ENCODE results near the gene GABPB1. TPM values are rescaled to one million over a fixed set of nuclear protein-coding genes. Genes with fewer than 3 reads are reported as not detected.

GABPB1 gene
- total RNA-seq, 8 experiments from 2014 or later: 17.4 to 33.4 (median 21.0) TPM

GRCh38 chr15:50295966-50296365 lies 59.0 kb downstream of the GABPB1 start:
- in situ Hi-C loops (cut with MboI; ENCODE audit: low pct_unique_long_range_greater_than_20kb in 2 of 9, low sequenced_read_pairs in 9 of 9, unreplicated experiment in 9 of 9): no loop called here
- 60 to 100% (median 100%) methylated on average over 1 of the region's 1 CpG; no CpG with 5 or more reads in 3 of the 10 experiments for WGBS, 10 experiments
- H3K4me1 ChIP-seq (replicated peaks in 1 of 2): no peaks in the 10 kb centered on the region
- H3K27ac ChIP-seq: no peak overlapping the region
- ATAC-seq (replicated peaks in 6 of 8): no peak
- H3K4me3 ChIP-seq: no peak overlapping the region

- 83 to 100% (median 100%) methylated on average over 1 to 2 of the region's 2 CpGs; no CpG with 5 or more reads in 2 of the 10 experiments for WGBS, 10 experiments
- in situ Hi-C loops (cut with MboI; ENCODE audit: low pct_unique_long_range_greater_than_20kb in 2 of 9, low sequenced_read_pairs in 9 of 9, unreplicated experiment in 9 of 9): no loop called here
- H3K4me1 ChIP-seq (replicated peaks in 1 of 2): no peaks in the 10 kb centered on the region
- no peak overlapping the region for H3K27ac ChIP-seq
- H3K4me3 ChIP-seq: no peak overlapping the region
- no peak for ATAC-seq (replicated peaks in 6 of 8)
These were observed 65.2 kb downstream of the GABPB1 start for GRCh38 chr15:50289749-50290148.

- WGBS, 10 experiments: 81 to 100% (median 91%) methylated on average over 1 to 6 of the region's 6 CpGs
These were observed 67.5 kb downstream of the GABPB1 start for GRCh38 chr15:50287324-50288116.

GRCh38 chr15:50281427-50281826 lies 73.6 kb downstream of the GABPB1 start:
- Histone ChIP-seq H3K4me3 (no peak overlapping the region), H3K27ac (no peak overlapping the region), H3K4me1 (replicated peaks in 1 of 2) (no peaks in the 10 kb centered on the region)
- WGBS, 10 experiments: 79 to 92% methylated on average over 2 to 4 of the region's 5 CpGs; no CpG with 5 or more reads in 8 of the 10 experiments
- ATAC-seq (replicated peaks in 6 of 8): no peak
- in situ Hi-C loops (cut with MboI; ENCODE audit: low pct_unique_long_range_greater_than_20kb in 2 of 9, low sequenced_read_pairs in 9 of 9, unreplicated experiment in 9 of 9): no loop called here

More at GRCh38 chr15:50287324-50288116, 67.5 kb downstream of the GABPB1 start:
- H3K27ac ChIP-seq: no peak overlapping the region
- H3K4me3 ChIP-seq: no peak overlapping the region
- in situ Hi-C loops (cut with MboI; ENCODE audit: low pct_unique_long_range_greater_than_20kb in 2 of 9, low sequenced_read_pairs in 9 of 9, unreplicated experiment in 9 of 9): no loop called here
- H3K4me1 ChIP-seq (replicated peaks in 1 of 2): no peaks in the 10 kb centered on the region
- ATAC-seq (replicated peaks in 6 of 8): no peak

- ATAC-seq (replicated peaks in 6 of 8): no peak
- WGBS, 10 experiments: 96 to 100% (median 100%) methylated on average over 1 to 2 of the region's 3 CpGs; no CpG with 5 or more reads in 2 of the 10 experiments
- no peak overlapping the region for H3K4me3 ChIP-seq
- H3K4me1 ChIP-seq (replicated peaks in 1 of 2): no peaks in the 10 kb centered on the region
- in situ Hi-C loops (cut with MboI; ENCODE audit: low pct_unique_long_range_greater_than_20kb in 2 of 9, low sequenced_read_pairs in 9 of 9, unreplicated experiment in 9 of 9): no loop called here
- H3K27ac ChIP-seq: no peak overlapping the region
These were observed 74.7 kb downstream of the GABPB1 start for GRCh38 chr15:50280271-50280670.

- in situ Hi-C loops (cut with MboI; ENCODE audit: low pct_unique_long_range_greater_than_20kb in 2 of 9, low sequenced_read_pairs in 9 of 9, unreplicated experiment in 9 of 9): no loop called here
- H3K4me3 ChIP-seq: no peak overlapping the region
- H3K27ac ChIP-seq: no peak overlapping the region
- no peak for ATAC-seq (replicated peaks in 6 of 8)
- WGBS, 10 experiments: 50 to 98% (median 89%) methylated on average over 1 to 4 of the region's 4 CpGs
- H3K4me1 ChIP-seq (replicated peaks in 1 of 2): no peaks in the 10 kb centered on the region
These were observed 76.5 kb downstream of the GABPB1 start for GRCh38 chr15:50278496-50278895.

GRCh38 chr15:50277370-50277769 lies 77.6 kb downstream of the GABPB1 start:
- WGBS, 10 experiments: 71 to 100% (median 100%) methylated on average over 1 of the region's 1 CpG; no CpG with 5 or more reads in 1 of the 10 experiments
- Histone ChIP-seq H3K4me1 (replicated peaks in 1 of 2) (no peaks in the 10 kb centered on the region), H3K4me3 (no peak overlapping the region), H3K27ac (no peak overlapping the region)
- no peak for ATAC-seq (replicated peaks in 6 of 8)
- in situ Hi-C loops (cut with MboI; ENCODE audit: low pct_unique_long_range_greater_than_20kb in 2 of 9, low sequenced_read_pairs in 9 of 9, unreplicated experiment in 9 of 9): no loop called here

GRCh38 chr15:50275908-50276307 lies 79.1 kb downstream of the GABPB1 start:
- H3K4me3 ChIP-seq: no peak overlapping the region
- ATAC-seq (replicated peaks in 6 of 8): no peak
- no peak overlapping the region for H3K27ac ChIP-seq
- in situ Hi-C loops (cut with MboI; ENCODE audit: low pct_unique_long_range_greater_than_20kb in 2 of 9, low sequenced_read_pairs in 9 of 9, unreplicated experiment in 9 of 9): no loop called here
- H3K4me1 ChIP-seq (replicated peaks in 1 of 2): no peaks in the 10 kb centered on the region
- 20 to 100% (median 83%) methylated on average over 1 to 3 of the region's 3 CpGs; no CpG with 5 or more reads in 2 of the 10 experiments for WGBS, 10 experiments

GRCh38 chr15:50275091-50275490 lies 79.9 kb downstream of the GABPB1 start:
- no peak for ATAC-seq (replicated peaks in 6 of 8)
- in situ Hi-C loops (cut with MboI; ENCODE audit: low pct_unique_long_range_greater_than_20kb in 2 of 9, low sequenced_read_pairs in 9 of 9, unreplicated experiment in 9 of 9): no loop called here

GRCh38 chr15:50267577-50267976 lies 87.4 kb downstream of the GABPB1 start:
- WGBS, 10 experiments: 21 to 81% (median 50%) methylated on average over 1 to 2 of the region's 2 CpGs
- no peak for ATAC-seq (replicated peaks in 6 of 8)
- Histone ChIP-seq H3K27ac (no peak overlapping the region), H3K4me3 (no peak overlapping the region), H3K4me1 (replicated peaks in 1 of 2) (no peaks in the 10 kb centered on the region)
- in situ Hi-C loops (cut with MboI; ENCODE audit: low pct_unique_long_range_greater_than_20kb in 2 of 9, low sequenced_read_pairs in 9 of 9, unreplicated experiment in 9 of 9): no loop called here

More at GRCh38 chr15:50275091-50275490, 79.9 kb downstream of the GABPB1 start:
- Histone ChIP-seq H3K27ac (no peak overlapping the region), H3K4me1 (replicated peaks in 1 of 2) (no peaks in the 10 kb centered on the region), H3K4me3 (no peak overlapping the region)
- 25 to 80% (median 44%) methylated on average over 1 to 2 of the region's 2 CpGs; no CpG with 5 or more reads in 3 of the 10 experiments for WGBS, 10 experiments

GRCh38 chr15:50265620-50266019 lies 89.4 kb downstream of the GABPB1 start, which contains the start of gene HDC:
HDC (minus strand) TSS chr15:50265726; CDS start chr15:50265623, 103 bp downstream.
- no peak within 1 kb of the TSS for H3K4me3 ChIP-seq
- H3K4me1 ChIP-seq (replicated peaks in 1 of 2): no peaks in the 10 kb centered on the region
- no peak within 1 kb of the TSS for H3K27ac ChIP-seq
- in situ Hi-C loops (cut with MboI; ENCODE audit: low pct_unique_long_range_greater_than_20kb in 2 of 9, low sequenced_read_pairs in 9 of 9, unreplicated experiment in 9 of 9): no loop called here
- WGBS, 10 experiments: 0 to 80% (median 49%) methylated on average over 1 to 6 of the region's 9 CpGs; no CpG with 5 or more reads in 4 of the 10 experiments
- no peak for ATAC-seq (replicated peaks in 6 of 8)

- no peak overlapping the region for H3K27ac ChIP-seq
- H3K4me1 ChIP-seq (replicated peaks in 1 of 2): no peaks in the 10 kb centered on the region
- ATAC-seq (replicated peaks in 6 of 8): no peak
- WGBS, 10 experiments: 80 to 100% (median 94%) methylated on average over 1 to 3 of the region's 4 CpGs; no CpG with 5 or more reads in 6 of the 10 experiments
- no peak overlapping the region for H3K4me3 ChIP-seq
- in situ Hi-C loops (cut with MboI; ENCODE audit: low pct_unique_long_range_greater_than_20kb in 2 of 9, low sequenced_read_pairs in 9 of 9, unreplicated experiment in 9 of 9): no loop called here
These were observed 92.5 kb downstream of the GABPB1 start for GRCh38 chr15:50262533-50262932.

- H3K27ac ChIP-seq: no peak overlapping the region
- in situ Hi-C loops (cut with MboI; ENCODE audit: low pct_unique_long_range_greater_than_20kb in 2 of 9, low sequenced_read_pairs in 9 of 9, unreplicated experiment in 9 of 9): no loop called here
- WGBS, 10 experiments: 40 to 100% (median 85%) methylated on average over 1 to 3 of the region's 3 CpGs; no CpG with 5 or more reads in 6 of the 10 experiments
- ATAC-seq (replicated peaks in 6 of 8): peak in 1 of 8 experiments; percentile 52
- no peaks in the 10 kb centered on the region for H3K4me1 ChIP-seq (replicated peaks in 1 of 2)
- no peak overlapping the region for H3K4me3 ChIP-seq
These were observed 93.0 kb downstream of the GABPB1 start for GRCh38 chr15:50261981-50262380.
